ENCODE data around the gene ATP8A2.

DNA sequence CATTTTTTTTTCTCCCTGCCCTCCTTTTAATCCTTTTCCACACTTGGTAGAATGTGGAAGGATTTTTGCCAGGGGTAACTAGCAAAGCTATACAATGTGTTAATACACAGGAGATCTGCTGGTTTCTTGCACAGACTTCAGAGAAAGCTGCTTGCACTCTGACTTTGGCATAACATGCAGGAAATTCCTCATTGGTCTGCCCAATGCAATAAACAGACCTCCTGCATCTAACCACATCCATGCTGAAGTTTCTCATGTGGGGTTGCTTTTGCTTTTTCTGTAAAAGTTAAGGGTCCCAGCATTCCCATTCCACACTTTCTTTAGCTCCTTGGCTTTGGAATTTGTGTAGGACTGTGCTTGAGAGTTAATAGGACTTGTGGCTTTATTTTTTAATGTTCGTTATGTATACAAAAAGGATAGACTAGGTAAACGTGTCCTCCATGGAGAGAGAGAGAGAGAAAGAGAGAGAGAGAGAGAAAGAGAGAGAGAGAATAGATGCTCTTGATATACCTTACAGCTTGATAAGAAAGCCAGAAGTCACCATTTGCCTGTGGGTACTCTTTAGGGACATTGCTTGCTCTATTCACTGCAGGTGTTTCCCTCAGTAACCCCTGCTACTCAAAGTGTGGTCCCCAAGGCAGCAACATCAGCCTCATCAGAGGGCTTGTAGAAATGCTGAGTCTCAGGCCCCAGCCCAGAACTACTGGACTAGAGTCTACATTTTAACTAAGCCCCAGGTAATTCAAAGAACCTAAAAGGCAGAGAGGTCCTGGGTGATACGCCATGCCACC is 509.6 kb downstream of the ATP8A2 start:
- TF ChIP-seq POLR2AphosphoS5 (IDR thresholded peaks at IDR 0.05) (no peak), POLR2A (IDR thresholded peaks at IDR 0.05) (no peak), EP300 (IDR thresholded peaks at IDR 0.05) (no peak)
